HFF-Myc (cell line): ENCODE measurements around the gene MT1A.
"Not testable (repeated sequence)": the region's sequence is repeated elsewhere in the genome, so short reads cannot be mapped to it uniquely, and the experiment has no call there.

Experiments used
- DNase-seq: peaks from one replicate; pipeline ENCODE4 v3.0.0-alpha.2; 2011; ENCODE audit warnings: low read depth; ENCODE audit errors: extremely low read depth
- H3K4me3 ChIP-seq: replicated peaks from 2 replicates; pipeline ENCODE4 v1.5.1; 2011; ENCODE audit warnings: low read depth, mild to moderate bottlenecking, control low read depth, low read length
- CTCF ChIP-seq: IDR thresholded peaks from 2 replicates; pipeline ENCODE4 v1.5.1; 2012; ENCODE audit warnings: mild to moderate bottlenecking, low read depth, low read length, control low read depth; ENCODE audit errors: missing control alignments

MT1A gene

GRCh38 chr16:56652600-56652999 lies 14.1 kb downstream of the MT1A start:
- DNase-seq = no peak
- H3K4me3 ChIP-seq = no peak overlapping the region
- TF ChIP-seq CTCF = no peak

- H3K4me3 ChIP-seq = no peak overlapping the region
- TF ChIP-seq CTCF = no peak
- no peak for DNase-seq
Observed at GRCh38 chr16:56653218-56653617, 14.8 kb downstream of the MT1A start.

GRCh38 chr16:56657555-56658326 lies 19.3 kb downstream of the MT1A start, which contains the start of gene MT1F:
MT1F (plus strand) TSS chr16:56657959; CDS start chr16:56658059, 100 bp downstream.
- TF ChIP-seq CTCF = no peak
- no peak for DNase-seq
- H3K4me3 ChIP-seq = peak within 1 kb of the TSS; percentile 25

- no peak overlapping the region for H3K4me3 ChIP-seq
- TF ChIP-seq CTCF = no peak
Observed at GRCh38 chr16:56658327-56658875, 19.9 kb downstream of the MT1A start.

GRCh38 chr16:56662357-56663354 lies 24.2 kb downstream of the MT1A start:
- H3K4me3 ChIP-seq = no peak overlapping the region
- DNase-seq = no peak

More at GRCh38 chr16:56658327-56658875, 19.9 kb downstream of the MT1A start:
- DNase-seq = no peak

GRCh38 chr16:56664506-56664905 lies 26.0 kb downstream of the MT1A start:
- no peak for DNase-seq
- TF ChIP-seq CTCF = no peak

More at GRCh38 chr16:56662357-56663354, 24.2 kb downstream of the MT1A start:
- TF ChIP-seq CTCF = no peak

GRCh38 chr16:56665286-56666261 lies 27.1 kb downstream of the MT1A start:
- not testable (repeated sequence) for H3K4me3 ChIP-seq, DNase-seq

More at GRCh38 chr16:56664506-56664905, 26.0 kb downstream of the MT1A start:
- H3K4me3 ChIP-seq = no peak overlapping the region
